Smooth muscle cell (in vitro differentiated cells): ENCODE measurements around the gene GOLGA8B. TPM values are rescaled to one million over a fixed set of nuclear protein-coding genes. Genes with fewer than 3 reads are reported as not detected.
"Not testable (repeated sequence)": the region's sequence is repeated elsewhere in the genome, so short reads cannot be mapped to it uniquely, and the experiment has no call there.

Experiments
- DNase-seq: peaks from one replicate; lab custom pipeline; 2025; ENCODE audit not compliant: unreplicated experiment; lab: John Stamatoyannopoulos, UW
- H2AFZ ChIP-seq: fragments of 200-600 bp; sonication (generic); 2 replicates; pipeline ENCODE4 v1.6.0; 2016; ENCODE audit warnings: antibody characterized with exemption, low read depth, mild to moderate bottlenecking
- H3F3A ChIP-seq: fragments of 200-600 bp; sonication (generic); 2 replicates; pipeline ENCODE4 v1.6.0; 2017; ENCODE audit warnings: antibody characterized with exemption, low read depth
- H3K27ac ChIP-seq: fragments of 200-600 bp; sonication (generic); 2 replicates; pipeline ENCODE4 v1.5.1; 2016; ENCODE audit warnings: low read depth, mild to moderate bottlenecking
- H3K27me3 ChIP-seq: fragments of 200-600 bp; sonication (generic); 2 replicates; pipeline ENCODE4 v1.6.1; 2016; ENCODE audit warnings: low read depth, mild to moderate bottlenecking
- H3K36me3 ChIP-seq: fragments of 200-600 bp; sonication (generic); 2 replicates; pipeline ENCODE4 v1.5.1; 2016; ENCODE audit warnings: low read depth
- H3K4me1 ChIP-seq: fragments of 200-600 bp; sonication (generic); 2 replicates; pipeline ENCODE4 v1.5.1; 2016; ENCODE audit warnings: low read depth
- H3K4me2 ChIP-seq: fragments of 200-600 bp; sonication (generic); 2 replicates; pipeline ENCODE4 v1.6.0; 2016; ENCODE audit warnings: mild to moderate bottlenecking
- H3K4me3 ChIP-seq: fragments of 200-600 bp; sonication (generic); 2 replicates; pipeline ENCODE4 v1.5.1; 2016; ENCODE audit warnings: mild to moderate bottlenecking
- H3K79me2 ChIP-seq: fragments of 200-600 bp; sonication (generic); 2 replicates; pipeline ENCODE4 v1.6.0; 2016; ENCODE audit warnings: low read depth, mild to moderate bottlenecking
- H3K9ac ChIP-seq: fragments of 200-600 bp; sonication (generic); 2 replicates; pipeline ENCODE4 v1.6.0; 2016; ENCODE audit warnings: low read depth
- H3K9me3 ChIP-seq: fragments of 200-600 bp; sonication (generic); replicated peaks from 2 replicates; pipeline ENCODE4 v1.5.1; 2016; ENCODE audit warnings: low read depth
- H4K20me1 ChIP-seq: fragments of 200-600 bp; sonication (generic); 2 replicates; pipeline ENCODE4 v1.6.0; 2016; ENCODE audit warnings: low read depth
- WGBS: methylation state at CpG from one replicate; pipeline ENCODE4 v1.1.7; 2016; ENCODE audit warnings: low lambda C conversion rate; 5-methylcytosine and 5-hydroxymethylcytosine counted together
- polyA plus RNA-seq: library from polyadenylated mRNA; unstranded; fragments of >200 nt; fragmentation: Nextera tagmentation; extraction: Ambion mirVana; gene quantifications from 2 replicates; pipeline ENCODE4 v1.2.1, GENCODE V29; 2016
- total RNA-seq: library from RNA; depleted of rRNA; stranded (reverse); fragments of >200 nt; gene quantifications from 2 replicates; pipeline ENCODE4 v1.2.3, GENCODE V29; 2014

Gene GOLGA8B
- total and polyA plus RNA-seq, 2 experiments from 2014 or later: 23.0 to 31.4 TPM

DNA sequence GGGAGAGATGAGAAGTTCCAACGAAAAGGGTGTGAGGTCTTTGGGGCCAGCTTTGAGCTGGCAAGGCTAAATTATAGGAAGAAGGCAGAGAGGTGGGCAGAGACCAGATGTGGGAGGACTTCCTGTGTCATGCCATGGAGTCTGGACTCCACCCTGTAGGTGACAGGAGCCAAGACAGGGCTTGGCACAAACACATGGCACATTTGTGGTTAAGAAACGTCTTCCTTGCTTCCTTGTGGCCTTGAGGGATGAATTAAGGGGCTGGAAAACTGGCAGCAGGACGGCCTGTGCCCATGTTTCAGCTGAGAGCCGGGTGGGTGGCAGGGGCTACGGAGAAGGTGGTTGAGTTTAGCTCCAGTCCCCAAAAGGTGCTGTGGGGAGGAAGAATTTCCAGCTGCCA is 18.7 kb downstream of the GOLGA8B start:
- H3K36me3 ChIP-seq, DNase-seq, H3K79me2 ChIP-seq, H3K4me3 ChIP-seq, H3K27me3 ChIP-seq, H3K9ac ChIP-seq, H3K9me3 ChIP-seq, H3K4me2 ChIP-seq, H4K20me1 ChIP-seq, H3F3A ChIP-seq, H3K27ac ChIP-seq, H2AFZ ChIP-seq, H3K4me1 ChIP-seq: not testable (repeated sequence)
- WGBS: 75% methylated on average over 5 of the region's 5 CpGs

DNA sequence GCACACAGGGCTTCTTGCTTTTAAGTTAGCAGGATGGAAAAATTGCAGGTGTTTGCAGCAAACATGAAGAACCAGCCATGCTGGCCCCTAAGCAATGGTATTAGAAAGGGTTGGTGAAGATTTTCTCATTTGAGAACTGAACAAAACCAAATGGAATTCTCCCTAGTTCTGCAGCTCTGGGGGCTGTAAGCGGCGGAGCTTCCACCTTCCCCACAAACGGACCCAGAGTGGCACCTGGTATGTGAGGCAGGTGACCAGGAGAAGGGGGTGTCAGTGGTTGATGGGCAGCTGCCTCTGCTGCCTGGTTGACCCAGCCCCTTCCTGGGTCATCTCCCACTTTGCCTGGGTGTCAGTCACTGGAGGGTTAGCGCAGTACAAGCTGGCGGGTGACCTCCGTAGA is 22.6 kb downstream of the GOLGA8B start:
- not testable (repeated sequence) for H3K27me3 ChIP-seq, H3K4me3 ChIP-seq, H4K20me1 ChIP-seq, H3F3A ChIP-seq, H3K79me2 ChIP-seq, H3K9me3 ChIP-seq, H3K4me2 ChIP-seq, H3K27ac ChIP-seq, H3K36me3 ChIP-seq, H3K4me1 ChIP-seq, DNase-seq, H3K9ac ChIP-seq, H2AFZ ChIP-seq
- WGBS: no CpG with 5 or more reads among the region's 6 CpGs

DNA sequence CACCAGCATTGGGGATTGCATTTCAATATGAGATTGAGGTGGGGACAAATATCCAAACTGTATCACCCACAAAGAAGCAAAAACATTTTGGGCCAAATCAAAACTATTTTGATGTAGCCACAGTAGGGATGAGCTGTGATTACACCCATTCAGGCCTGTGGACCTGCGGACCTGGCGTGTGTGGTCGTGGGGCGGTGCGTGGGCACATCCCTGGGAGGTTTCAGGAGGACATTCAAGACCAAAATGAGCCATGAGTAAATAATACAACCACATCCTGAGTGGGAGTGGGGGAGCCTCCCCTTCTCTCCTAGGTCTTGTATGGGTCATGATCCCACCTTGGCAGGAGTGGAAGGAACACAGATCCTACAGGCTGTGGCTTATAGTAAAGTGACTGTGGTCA is 23.7 kb downstream of the GOLGA8B start:
- H3K36me3 ChIP-seq, H2AFZ ChIP-seq, DNase-seq, H3K4me1 ChIP-seq, H4K20me1 ChIP-seq, H3K4me3 ChIP-seq, H3K27ac ChIP-seq, H3K9me3 ChIP-seq, H3F3A ChIP-seq, H3K27me3 ChIP-seq, H3K9ac ChIP-seq, H3K79me2 ChIP-seq, H3K4me2 ChIP-seq: not testable (repeated sequence)
- 98% methylated on average over 5 of the region's 5 CpGs for WGBS

DNA sequence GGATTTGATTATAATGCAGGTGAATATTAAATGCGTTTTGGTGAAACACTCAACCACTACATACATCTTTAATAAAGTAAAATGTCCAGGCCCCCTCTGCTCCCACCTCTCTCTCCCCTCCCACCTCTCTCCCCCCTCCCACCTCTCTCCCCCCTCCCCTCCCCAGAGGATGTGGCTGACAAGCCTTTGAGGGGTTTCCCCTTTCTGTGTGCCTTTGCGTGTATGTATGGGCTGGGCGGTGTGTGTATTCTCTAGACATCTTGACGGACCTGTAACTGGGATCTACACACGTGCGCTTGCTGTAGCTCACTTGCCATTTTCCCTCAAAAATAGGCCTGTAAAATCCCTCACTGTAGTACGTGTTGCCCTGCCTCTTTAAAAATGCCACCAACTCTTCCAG is 28.3 kb downstream of the GOLGA8B start:
- not testable (repeated sequence) for H4K20me1 ChIP-seq, H3K9ac ChIP-seq, H3K79me2 ChIP-seq, H3K36me3 ChIP-seq, H2AFZ ChIP-seq, H3K4me2 ChIP-seq, H3F3A ChIP-seq, H3K4me1 ChIP-seq, H3K9me3 ChIP-seq, H3K4me3 ChIP-seq, H3K27me3 ChIP-seq, DNase-seq, H3K27ac ChIP-seq
- WGBS: no CpG with 5 or more reads among the region's 7 CpGs

DNA sequence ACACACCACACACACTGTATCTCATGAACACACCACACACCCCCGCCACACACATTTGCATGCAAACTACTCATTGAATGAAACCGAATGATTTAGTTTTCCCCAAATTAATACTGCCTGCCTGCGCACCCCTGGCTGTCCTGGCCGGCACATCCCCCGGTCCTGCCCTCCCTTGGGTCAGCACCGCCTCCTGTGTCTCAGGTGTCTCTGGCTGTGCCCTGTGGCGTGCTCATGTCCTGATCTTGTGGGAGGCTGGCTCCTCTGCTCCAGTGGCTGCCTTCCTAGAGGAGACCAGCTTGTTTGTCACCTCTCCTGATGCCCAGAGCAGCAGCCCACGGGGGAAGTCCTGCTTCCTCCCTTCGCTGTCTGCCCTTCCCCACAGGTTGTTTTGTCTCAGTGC is 28.7 kb downstream of the GOLGA8B start:
- not testable (repeated sequence) for H3K9ac ChIP-seq, H3K9me3 ChIP-seq, H3K36me3 ChIP-seq, H3F3A ChIP-seq, H2AFZ ChIP-seq, H3K4me3 ChIP-seq, H3K79me2 ChIP-seq, H3K4me2 ChIP-seq, DNase-seq, H3K4me1 ChIP-seq, H3K27me3 ChIP-seq, H3K27ac ChIP-seq, H4K20me1 ChIP-seq
- no CpG with 5 or more reads among the region's 9 CpGs for WGBS

DNA sequence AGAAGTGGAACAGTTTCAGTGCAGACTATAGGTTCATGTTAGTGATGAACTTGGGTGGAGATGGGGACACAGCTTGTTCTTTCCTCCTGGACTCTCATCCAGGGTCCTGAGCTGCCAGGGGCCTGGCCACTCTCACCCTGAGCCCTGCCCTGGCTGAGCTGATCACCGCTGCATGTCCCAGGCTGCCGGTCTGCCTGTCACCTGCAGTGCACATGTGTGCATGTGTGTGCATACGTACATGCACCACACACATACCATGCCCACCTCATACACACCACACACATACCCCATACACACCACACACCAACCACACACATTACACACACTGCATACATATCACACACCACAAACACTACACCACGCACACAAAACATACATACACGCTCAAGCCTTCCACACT is 29.3 kb downstream of the GOLGA8B start:
- not testable (repeated sequence) for DNase-seq, H2AFZ ChIP-seq, H3K27ac ChIP-seq, H3K4me2 ChIP-seq, H3K9ac ChIP-seq, H3K79me2 ChIP-seq, H3F3A ChIP-seq, H4K20me1 ChIP-seq, H3K9me3 ChIP-seq, H3K36me3 ChIP-seq, H3K27me3 ChIP-seq, H3K4me1 ChIP-seq, H3K4me3 ChIP-seq
- WGBS: 97% methylated on average over 3 of the region's 5 CpGs

DNA sequence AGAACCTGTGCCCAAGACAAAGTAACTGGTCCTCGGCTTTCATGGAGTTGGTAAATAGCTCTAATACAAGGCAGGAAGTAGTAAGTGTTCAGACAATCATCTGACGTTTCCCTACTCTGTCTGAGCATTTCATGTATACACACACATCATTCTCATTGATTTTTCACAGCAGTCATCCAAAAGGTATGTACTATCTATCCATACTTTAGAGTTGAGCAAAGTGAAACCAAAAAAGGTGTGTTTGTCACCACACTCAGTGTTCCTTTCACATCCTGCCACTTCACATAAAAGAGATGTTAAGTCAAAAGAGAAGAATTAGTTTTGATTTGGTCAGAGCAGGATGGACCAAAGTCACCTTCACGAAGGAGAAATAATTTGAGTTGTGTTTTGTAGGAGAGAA is 33.3 kb downstream of the GOLGA8B start:
- H3K27me3 ChIP-seq, H2AFZ ChIP-seq, H3K4me3 ChIP-seq, H3K36me3 ChIP-seq, H3K4me2 ChIP-seq, H3F3A ChIP-seq, DNase-seq, H3K27ac ChIP-seq, H3K79me2 ChIP-seq, H3K4me1 ChIP-seq, H3K9me3 ChIP-seq, H4K20me1 ChIP-seq, H3K9ac ChIP-seq: not testable (repeated sequence)
- WGBS: no CpG with 5 or more reads among the region's 3 CpGs

DNA sequence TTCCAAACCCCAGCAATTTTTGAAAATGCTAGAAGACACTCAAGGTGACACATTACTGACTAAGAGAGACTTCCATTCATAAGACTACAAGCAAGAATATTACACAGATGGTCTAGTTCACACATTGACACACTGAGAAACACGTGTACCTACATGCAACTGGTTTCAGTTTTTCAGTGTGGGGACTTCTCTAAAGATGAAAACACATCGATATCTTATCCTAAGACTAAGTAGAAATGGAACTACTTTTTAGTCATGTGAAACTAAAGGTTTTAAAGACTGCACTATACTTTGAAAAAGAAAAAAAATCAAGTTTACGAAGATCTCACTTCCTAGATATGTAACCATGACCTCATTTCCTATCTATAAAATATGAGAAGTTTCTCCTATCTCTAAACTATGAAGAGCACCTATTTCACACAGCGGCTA is 34.1 kb downstream of the GOLGA8B start:
- H3K4me2 ChIP-seq, H3F3A ChIP-seq, H3K27me3 ChIP-seq, H3K9me3 ChIP-seq, H3K4me1 ChIP-seq, H3K36me3 ChIP-seq, H3K79me2 ChIP-seq, H4K20me1 ChIP-seq, H2AFZ ChIP-seq, H3K27ac ChIP-seq, H3K9ac ChIP-seq, H3K4me3 ChIP-seq, DNase-seq: not testable (repeated sequence)
- 96% methylated on average over 1 of the region's 4 CpGs for WGBS

DNA sequence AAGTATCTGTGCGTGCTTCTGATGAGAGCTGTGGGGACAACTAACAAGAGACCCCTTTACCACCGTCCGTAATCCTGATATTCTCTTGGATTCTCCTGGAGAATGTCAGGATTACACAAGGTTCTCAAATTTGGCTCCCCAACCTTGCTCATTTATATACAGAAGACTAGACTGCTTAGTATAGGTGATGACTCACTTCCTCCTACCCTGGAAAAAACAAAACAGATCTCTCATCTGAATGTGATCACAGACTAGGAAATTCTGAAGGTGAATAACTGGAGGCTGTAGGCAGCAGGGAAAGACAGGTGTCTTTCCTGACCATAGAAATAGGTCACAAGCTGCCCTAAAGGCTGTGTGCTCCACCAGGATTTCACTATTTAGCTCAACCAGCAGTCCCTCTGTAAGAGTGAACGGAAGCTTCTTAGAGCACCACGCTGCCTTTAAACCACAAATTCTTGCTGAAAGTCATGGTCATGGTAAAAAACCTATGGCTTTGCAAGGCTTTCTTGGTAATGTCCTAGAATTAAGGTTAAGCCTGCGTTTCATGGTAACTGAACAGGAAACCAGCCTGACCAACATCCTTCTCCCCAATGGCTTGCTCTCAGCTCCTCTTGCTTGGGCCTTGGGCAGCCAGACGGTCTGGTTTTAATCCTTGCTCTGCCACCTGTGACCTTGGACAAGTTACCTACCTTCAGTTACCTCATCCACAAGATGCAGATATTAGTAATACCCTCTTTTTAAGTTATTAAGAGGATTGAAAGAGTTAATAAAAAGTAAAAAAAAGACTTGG is 39.4 kb downstream of the GOLGA8B start:
- not testable (repeated sequence) for H3K4me3 ChIP-seq, H3K9me3 ChIP-seq, H3K27ac ChIP-seq, H3K36me3 ChIP-seq, H2AFZ ChIP-seq, H4K20me1 ChIP-seq, H3K4me2 ChIP-seq, H3F3A ChIP-seq, H3K9ac ChIP-seq, H3K4me1 ChIP-seq, H3K27me3 ChIP-seq, DNase-seq, H3K79me2 ChIP-seq
- WGBS: no CpG with 5 or more reads among the region's 7 CpGs
